Loucy (cell line): ENCODE data around the gene NLRC5.

Experiments
- H2AFZ ChIP-seq: fragments of 200-600 bp; sonication (generic); 2 replicates; pipeline ENCODE4 v1.6.0; 2016; ENCODE audit warnings: antibody characterized with exemption, mild to moderate bottlenecking, low read length, moderate library complexity
- H3F3A ChIP-seq: fragments of 200-600 bp; 2 replicates; pipeline ENCODE4 v1.6.0; 2016; ENCODE audit warnings: antibody characterized with exemption, low read depth, mild to moderate bottlenecking
- H3K27me3 ChIP-seq: fragments of 200-600 bp; sonication (generic); 2 replicates; pipeline ENCODE4 v1.6.1; 2014; ENCODE audit warnings: low read length, mild to moderate bottlenecking; ENCODE audit not compliant: insufficient read depth, poor library complexity, severe bottlenecking
- H3K36me3 ChIP-seq: fragments of 200-600 bp; sonication (generic); 2 replicates; pipeline ENCODE4 v1.6.1; 2016; ENCODE audit warnings: low read length; ENCODE audit not compliant: insufficient read depth
- H3K4me1 ChIP-seq: fragments of 200-600 bp; sonication (generic); 2 replicates; pipeline ENCODE4 v1.5.1; 2014; ENCODE audit warnings: low read length, mild to moderate bottlenecking; ENCODE audit not compliant: insufficient read depth, poor library complexity, severe bottlenecking
- H3K4me2 ChIP-seq: fragments of 200-600 bp; sonication (generic); 2 replicates; pipeline ENCODE4 v1.6.0; 2014; ENCODE audit warnings: antibody characterized with exemption, low read length, low read depth, mild to moderate bottlenecking; ENCODE audit not compliant: poor library complexity, severe bottlenecking
- H3K4me3 ChIP-seq: fragments of 200-600 bp; sonication (generic); 2 replicates; pipeline ENCODE4 v1.5.1; 2014; ENCODE audit warnings: low read length, mild to moderate bottlenecking, mixed read lengths; ENCODE audit not compliant: poor library complexity, severe bottlenecking
- H3K79me2 ChIP-seq: fragments of 200-600 bp; sonication (generic); 2 replicates; pipeline ENCODE4 v1.6.1; 2014; ENCODE audit warnings: low read length; ENCODE audit not compliant: insufficient read depth
- H3K9ac ChIP-seq: fragments of 200-600 bp; sonication (generic); 2 replicates; pipeline ENCODE4 v1.6.0; 2014; ENCODE audit warnings: mild to moderate bottlenecking, low read depth, low read length, moderate library complexity; ENCODE audit not compliant: poor library complexity, severe bottlenecking
- H3K9me2 ChIP-seq: fragments of 200-600 bp; sonication (generic); replicated peaks from 2 replicates; pipeline ENCODE4 v1.6.1; 2016; ENCODE audit warnings: low read depth, low read length, mixed read lengths
- H3K9me3 ChIP-seq: fragments of 200-600 bp; sonication (generic); 2 replicates; pipeline ENCODE4 v1.6.1; 2014; ENCODE audit warnings: mild to moderate bottlenecking, antibody characterized with exemption, low read length, low read depth; ENCODE audit not compliant: insufficient read depth
- H4K20me1 ChIP-seq: fragments of 200-600 bp; sonication (generic); 2 replicates; pipeline ENCODE4 v1.6.0; 2014; ENCODE audit warnings: antibody characterized with exemption, low read length, mild to moderate bottlenecking; ENCODE audit not compliant: insufficient read depth, poor library complexity, severe bottlenecking
- EZH2phosphoT487 ChIP-seq: fragments of 200-600 bp; IDR thresholded peaks from 2 replicates; pipeline ENCODE4 v1.6.1; 2018; ENCODE audit warnings: antibody characterized with exemption, mild to moderate bottlenecking, moderate library complexity, borderline replicate concordance
- TF ChIP-seq, protein P1 (sequence below): fragments of 200-600 bp; sonication (generic); conservative IDR thresholded peaks from 2 replicates; pipeline ENCODE4 v1.5.1; 2014; ENCODE audit warnings: mild to moderate bottlenecking, antibody characterized with exemption, low read length

NLRC5 gene

DNA sequence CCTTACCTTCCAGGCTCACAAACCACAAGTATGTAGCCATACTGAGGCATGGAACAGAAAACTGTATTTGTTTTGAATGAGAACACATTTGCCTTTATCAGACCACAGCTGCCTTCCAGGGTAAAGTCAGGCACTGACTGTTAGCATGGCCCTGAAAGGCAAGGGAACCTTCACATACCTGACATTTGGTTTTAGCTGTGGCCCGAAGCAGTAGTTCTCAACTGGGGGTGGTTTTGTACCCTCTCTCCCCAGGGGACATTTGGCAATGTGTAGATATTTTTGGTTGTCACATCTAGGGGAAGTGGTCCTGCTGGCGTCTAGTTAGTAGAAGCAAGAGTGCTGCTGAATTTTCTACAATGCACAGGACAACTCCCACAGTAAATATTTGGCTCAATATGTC, 48.3 kb upstream of the NLRC5 start:
- peaks cover 89% of the 10 kb centered on the region for H3K36me3 ChIP-seq
- no peaks in the 10 kb centered on the region for H3K9me2 ChIP-seq
- peaks cover 30% of the 10 kb centered on the region for H3K79me2 ChIP-seq
- no peak overlapping the region for H3K4me2 ChIP-seq
- no peaks in the 10 kb centered on the region for H3K27me3 ChIP-seq
- H3K9me3 ChIP-seq, result no peaks in the 10 kb centered on the region
- no peak overlapping the region for H3K9ac ChIP-seq
- H3F3A ChIP-seq, result no peaks in the 10 kb centered on the region
- no peak overlapping the region for H3K4me3 ChIP-seq
- H4K20me1 ChIP-seq, result peaks cover 9% of the 10 kb centered on the region
- TF ChIP-seq, protein P1, sequence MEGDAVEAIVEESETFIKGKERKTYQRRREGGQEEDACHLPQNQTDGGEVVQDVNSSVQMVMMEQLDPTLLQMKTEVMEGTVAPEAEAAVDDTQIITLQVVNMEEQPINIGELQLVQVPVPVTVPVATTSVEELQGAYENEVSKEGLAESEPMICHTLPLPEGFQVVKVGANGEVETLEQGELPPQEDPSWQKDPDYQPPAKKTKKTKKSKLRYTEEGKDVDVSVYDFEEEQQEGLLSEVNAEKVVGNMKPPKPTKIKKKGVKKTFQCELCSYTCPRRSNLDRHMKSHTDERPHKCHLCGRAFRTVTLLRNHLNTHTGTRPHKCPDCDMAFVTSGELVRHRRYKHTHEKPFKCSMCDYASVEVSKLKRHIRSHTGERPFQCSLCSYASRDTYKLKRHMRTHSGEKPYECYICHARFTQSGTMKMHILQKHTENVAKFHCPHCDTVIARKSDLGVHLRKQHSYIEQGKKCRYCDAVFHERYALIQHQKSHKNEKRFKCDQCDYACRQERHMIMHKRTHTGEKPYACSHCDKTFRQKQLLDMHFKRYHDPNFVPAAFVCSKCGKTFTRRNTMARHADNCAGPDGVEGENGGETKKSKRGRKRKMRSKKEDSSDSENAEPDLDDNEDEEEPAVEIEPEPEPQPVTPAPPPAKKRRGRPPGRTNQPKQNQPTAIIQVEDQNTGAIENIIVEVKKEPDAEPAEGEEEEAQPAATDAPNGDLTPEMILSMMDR, result no peak
- TF ChIP-seq EZH2phosphoT487, result no peak
- H3K4me1 ChIP-seq, result peaks cover 19% of the 10 kb centered on the region
- no peak overlapping the region for H2AFZ ChIP-seq

DNA sequence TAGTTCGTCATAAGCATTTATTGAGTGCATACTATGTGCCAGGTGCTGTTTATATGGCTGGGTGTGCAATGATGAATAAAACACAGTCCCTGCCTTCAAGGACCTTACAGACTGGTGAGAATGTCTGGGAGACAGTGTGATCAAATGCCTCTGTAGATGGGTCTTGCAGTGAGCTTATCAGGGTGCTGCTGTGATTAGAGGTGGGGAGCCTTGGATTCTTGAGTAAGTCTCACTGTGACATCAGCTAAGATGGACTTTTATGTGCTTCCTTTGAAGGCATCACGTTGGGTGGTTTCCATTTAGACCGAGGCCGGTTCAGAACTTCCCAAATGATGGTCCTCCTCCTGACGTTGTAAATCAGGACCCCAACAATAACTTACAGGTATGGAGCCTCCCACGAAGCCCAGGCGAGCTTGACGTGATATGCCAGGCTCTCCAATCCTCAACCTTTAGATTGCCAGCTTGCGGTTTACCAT, 47.5 kb upstream of the NLRC5 start:
- Histone ChIP-seq H3K4me2 (no peak overlapping the region), H3K79me2 (peaks cover 22% of the 10 kb centered on the region; the same call in 1 of the 2 replicates), H3K4me1 (peaks cover 14% of the 10 kb centered on the region)

DNA sequence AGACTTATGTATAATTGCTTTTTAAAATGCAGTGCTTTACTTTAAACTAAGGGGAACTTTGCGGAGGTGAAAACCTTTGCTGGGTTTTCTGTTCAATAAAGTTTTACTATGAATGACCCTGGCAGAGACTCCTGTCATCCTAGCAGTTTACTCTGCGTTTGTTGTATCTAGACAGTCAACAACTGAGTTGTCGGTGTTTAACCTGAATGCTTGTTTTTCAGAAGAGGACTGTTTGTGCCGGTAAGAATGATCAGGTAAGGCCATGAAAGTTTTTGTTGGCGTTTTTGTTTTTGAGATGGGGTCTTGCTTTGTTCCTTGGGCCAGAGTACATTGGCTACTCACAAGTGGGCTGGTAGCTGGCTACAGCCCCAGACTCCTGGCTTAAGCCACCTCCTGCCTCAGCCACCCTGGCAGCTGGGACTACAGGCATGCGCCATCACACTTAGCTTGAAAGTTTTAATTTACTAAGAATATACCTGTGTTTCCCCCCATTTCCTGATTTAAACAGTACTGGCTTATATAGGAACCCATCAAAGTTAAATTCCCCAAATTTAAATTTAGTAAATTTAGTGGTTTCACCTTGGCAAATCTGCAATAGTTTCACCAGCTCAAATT, 45.5 kb upstream of the NLRC5 start:
- peaks cover 64% of the 10 kb centered on the region for H3K36me3 ChIP-seq
- no peaks in the 10 kb centered on the region for H3K27me3 ChIP-seq
- peaks cover 5% of the 10 kb centered on the region for H3K4me1 ChIP-seq
- no peak overlapping the region for H3K4me3 ChIP-seq
- H3K9me3 ChIP-seq, result no peaks in the 10 kb centered on the region
- H2AFZ ChIP-seq, result no peak overlapping the region
- no peak overlapping the region for H3K4me2 ChIP-seq
- H3F3A ChIP-seq, result no peaks in the 10 kb centered on the region
- H4K20me1 ChIP-seq, result no peaks in the 10 kb centered on the region
- no peak for TF ChIP-seq EZH2phosphoT487
- TF ChIP-seq, protein P1, result no peak
- H3K9ac ChIP-seq, result no peak overlapping the region
- H3K9me2 ChIP-seq, result no peaks in the 10 kb centered on the region
- H3K79me2 ChIP-seq, result peaks cover 10% of the 10 kb centered on the region; the same call in 1 of the 2 replicates

More for the DNA sequence above, 47.5 kb upstream of the NLRC5 start:
- no peaks in the 10 kb centered on the region for H3F3A ChIP-seq
- H2AFZ ChIP-seq, result no peak overlapping the region
- H3K9me3 ChIP-seq, result no peaks in the 10 kb centered on the region
- H4K20me1 ChIP-seq, result peaks cover 3% of the 10 kb centered on the region
- TF ChIP-seq EZH2phosphoT487, result no peak
- TF ChIP-seq, protein P1, result no peak
- H3K4me3 ChIP-seq, result no peak overlapping the region
- H3K9me2 ChIP-seq, result no peaks in the 10 kb centered on the region
- peaks cover 81% of the 10 kb centered on the region for H3K36me3 ChIP-seq
- no peak overlapping the region for H3K9ac ChIP-seq
- no peaks in the 10 kb centered on the region for H3K27me3 ChIP-seq
